Renal cortex interstitium (tissue), 15 donors: Measurements from ENCODE around the gene CKAP2L. TPM values are rescaled to one million over a fixed set of nuclear protein-coding genes. Genes with fewer than 3 reads are reported as not detected.

Experiments used
- DNase-seq, 11 donors: peaks; one replicate each; pipeline ENCODE4 v3.0.0-alpha.2; 2013; ENCODE audit warnings: low read depth in 9 of 11, low spot score in 4 of 11; ENCODE audit errors: extremely low read depth in 1 of 11
- long read RNA-seq, 16 experiments: transcript quantifications; one replicate each; lab custom pipeline, GENCODE V29; 2026
- polyA plus RNA-seq, 3 donors: library from polyadenylated mRNA; unstranded; fragments of 120-200 nt; gene quantifications; one replicate each; pipeline ENCODE4 v1.2.1, GENCODE V29; 2013; ENCODE audit not compliant: insufficient read length in 3 of 3

Gene CKAP2L
- 10 to 100 TPM; 12.7 to 19.7 (median 15.3) TPM for polyA plus RNA-seq
- long read RNA-seq, donor 1 = 0 reads
- long read RNA-seq, donor 2, full-length matches to known transcripts = 1 of 1 reads
- long read RNA-seq, donor 2, partial matches to known transcripts = 0 of 1 reads
- long read RNA-seq, donor 2, other reads (novel, unspliced or antisense) = 0 of 1 reads
- long read RNA-seq, donor 3 = 0 reads
- long read RNA-seq, donor 4, full-length matches to known transcripts = 1 of 1 reads
- long read RNA-seq, donor 4, partial matches to known transcripts = 0 of 1 reads
- long read RNA-seq, donor 4, other reads (novel, unspliced or antisense) = 0 of 1 reads
- long read RNA-seq, donor 5 = 0 reads
- long read RNA-seq, donor 6, full-length matches to known transcripts = 1 of 1 reads
- long read RNA-seq, donor 6, partial matches to known transcripts = 0 of 1 reads
- long read RNA-seq, donor 6, other reads (novel, unspliced or antisense) = 0 of 1 reads
- long read RNA-seq, donor 7, partial matches to known transcripts = 0 of 1 reads
- long read RNA-seq, donor 7, other reads (novel, unspliced or antisense) = 0 of 1 reads
- long read RNA-seq, donor 8, partial matches to known transcripts = 13 of 16 reads
- long read RNA-seq, donor 8, other reads (novel, unspliced or antisense) = 0 of 16 reads
- long read RNA-seq, donor 9 = 0 reads
- long read RNA-seq, donor 10 = 0 reads
- long read RNA-seq, donor 11, full-length matches to known transcripts = 2 of 2 reads
- long read RNA-seq, donor 11, partial matches to known transcripts = 0 of 2 reads
- long read RNA-seq, donor 11, other reads (novel, unspliced or antisense) = 0 of 2 reads
- long read RNA-seq, donor 12, partial matches to known transcripts = 0 of 1 reads
- long read RNA-seq, donor 12, other reads (novel, unspliced or antisense) = 0 of 1 reads
- long read RNA-seq, donor 13, full-length matches to known transcripts = 4 of 17 reads
- long read RNA-seq, donor 13, partial matches to known transcripts = 13 of 17 reads
- long read RNA-seq, donor 13, other reads (novel, unspliced or antisense) = 0 of 17 reads
- long read RNA-seq, donor 14, full-length matches to known transcripts = 1 of 1 reads
- long read RNA-seq, donor 14, partial matches to known transcripts = 0 of 1 reads
- long read RNA-seq, donor 14, other reads (novel, unspliced or antisense) = 0 of 1 reads
- long read RNA-seq, donor 15, full-length matches to known transcripts = 1 of 1 reads
- long read RNA-seq, donor 15, partial matches to known transcripts = 0 of 1 reads
- long read RNA-seq, donor 15, other reads (novel, unspliced or antisense) = 0 of 1 reads
- long read RNA-seq, donor 16, full-length matches to known transcripts = 3 of 9 reads
- long read RNA-seq, donor 16, partial matches to known transcripts = 6 of 9 reads
- long read RNA-seq, donor 16, other reads (novel, unspliced or antisense) = 0 of 9 reads

- DNase-seq = peak; percentile 85 to 98 (median 95)
These were observed at the start of gene CKAP2L for GRCh38 chr2:112764071-112765044. Gene CKAP2L (minus strand): TSS chr2:112764609. CDS start chr2:112764598, 11 bp downstream.

GRCh38 chr2:112813280-112813966 lies 49.0 kb upstream of the CKAP2L start:
- no peak for DNase-seq

GRCh38 chr2:112812318-112813267 lies 48.2 kb upstream of the CKAP2L start:
- no peak for DNase-seq

- peak in 1 of 11 donors; percentile 32 for DNase-seq
These were observed 47.5 kb upstream of the CKAP2L start for GRCh38 chr2:112811841-112812306.

- DNase-seq = no peak
These were observed 46.9 kb upstream of the CKAP2L start for GRCh38 chr2:112811276-112811831.

- no peak for DNase-seq
These were observed 44.7 kb upstream of the CKAP2L start for GRCh38 chr2:112809112-112809511.

- DNase-seq = no peak
These were observed 42.9 kb upstream of the CKAP2L start for GRCh38 chr2:112807233-112807807.

- no peak for DNase-seq
These were observed 41.1 kb upstream of the CKAP2L start for GRCh38 chr2:112805542-112805941.

- DNase-seq = no peak
These were observed 39.5 kb upstream of the CKAP2L start for GRCh38 chr2:112803691-112804521.

- no peak for DNase-seq
These were observed 36.6 kb upstream of the CKAP2L start for GRCh38 chr2:112800881-112801583.

GRCh38 chr2:112798979-112799975 lies 34.9 kb upstream of the CKAP2L start:
- no peak for DNase-seq

- DNase-seq = no peak
These were observed 32.1 kb upstream of the CKAP2L start for GRCh38 chr2:112796486-112796885.

- peak in 5 of 11 donors; percentile 28 to 51 (median 33) for DNase-seq
These were observed 31.4 kb upstream of the CKAP2L start for GRCh38 chr2:112795774-112796173.
